Measurements from ENCODE around the gene MICB.

The MICB gene

GRCh38 chr6:31466466-31466865 is 31.5 kb upstream of the MICB start:
- TF ChIP-seq CEBPB (IDR thresholded peaks at IDR 0.05), result no peak
- TF ChIP-seq TCF12 (IDR thresholded peaks at IDR 0.05; ENCODE audit: low read depth), result no peak

GRCh38 chr6:31467151-31467550 is 30.8 kb upstream of the MICB start:
- TF ChIP-seq TEAD4 (IDR thresholded peaks at IDR 0.05) (no peak), ZBTB7A (IDR thresholded peaks at IDR 0.05; ENCODE audit: low read depth) (no peak), EGR1 (IDR thresholded peaks at IDR 0.05) (no peak), CREB1 (IDR thresholded peaks at IDR 0.05; ENCODE audit: low read depth) (no peak)

GRCh38 chr6:31468311-31468710 is 29.6 kb upstream of the MICB start:
- TF ChIP-seq USF1 (IDR thresholded peaks at IDR 0.05) (no peak), MAX (IDR thresholded peaks at IDR 0.05) (no peak), EP300 (IDR thresholded peaks at IDR 0.05; ENCODE audit: borderline replicate concordance) (no peak), CEBPB (IDR thresholded peaks at IDR 0.05) (no peak), NFIC (IDR thresholded peaks at IDR 0.05) (no peak), EGR1 (IDR thresholded peaks at IDR 0.05) (no peak), TAF1 (IDR thresholded peaks at IDR 0.05; ENCODE audit: low read depth) (no peak), TCF12 (IDR thresholded peaks at IDR 0.05; ENCODE audit: low read depth) (no peak), YY1 (IDR thresholded peaks at IDR 0.05; ENCODE audit: low read depth) (no peak), FOXM1 (IDR thresholded peaks at IDR 0.05; ENCODE audit: borderline replicate concordance, low read depth) (no peak), TEAD4 (IDR thresholded peaks at IDR 0.05) (no peak), RAD21 (IDR thresholded peaks at IDR 0.05; ENCODE audit: low read depth) (no peak), REST (IDR thresholded peaks at IDR 0.05; ENCODE audit: low read depth) (no peak), CREB1 (IDR thresholded peaks at IDR 0.05; ENCODE audit: low read depth) (no peak), ZBTB7A (IDR thresholded peaks at IDR 0.05; ENCODE audit: low read depth) (no peak)

- TF ChIP-seq REST (IDR thresholded peaks at IDR 0.05; ENCODE audit: low read depth), result no peak
- TF ChIP-seq CEBPB (IDR thresholded peaks at IDR 0.05), result no peak
- no peak for TF ChIP-seq RAD21 (IDR thresholded peaks at IDR 0.05; ENCODE audit: low read depth)
- TF ChIP-seq TAF1 (IDR thresholded peaks at IDR 0.05; ENCODE audit: low read depth), result no peak
- no peak for TF ChIP-seq TEAD4 (IDR thresholded peaks at IDR 0.05)
- TF ChIP-seq USF1 (IDR thresholded peaks at IDR 0.05), result no peak
- no peak for TF ChIP-seq NFIC (IDR thresholded peaks at IDR 0.05)
- no peak for TF ChIP-seq TCF12 (IDR thresholded peaks at IDR 0.05; ENCODE audit: low read depth)
- no peak for TF ChIP-seq EP300 (IDR thresholded peaks at IDR 0.05; ENCODE audit: borderline replicate concordance)
- TF ChIP-seq FOXM1 (IDR thresholded peaks at IDR 0.05; ENCODE audit: borderline replicate concordance, low read depth), result no peak
- TF ChIP-seq EGR1 (IDR thresholded peaks at IDR 0.05), result no peak
- TF ChIP-seq YY1 (IDR thresholded peaks at IDR 0.05; ENCODE audit: low read depth), result no peak
- no peak for TF ChIP-seq MAX (IDR thresholded peaks at IDR 0.05)
- no peak for TF ChIP-seq CREB1 (IDR thresholded peaks at IDR 0.05; ENCODE audit: low read depth)
- TF ChIP-seq ZBTB7A (IDR thresholded peaks at IDR 0.05; ENCODE audit: low read depth), result no peak
Observed at GRCh38 chr6:31470801-31471200, 27.1 kb upstream of the MICB start.

GRCh38 chr6:31471711-31472110 is 26.2 kb upstream of the MICB start:
- TF ChIP-seq MAX (IDR thresholded peaks at IDR 0.05) (no peak), CEBPB (IDR thresholded peaks at IDR 0.05) (no peak), YY1 (IDR thresholded peaks at IDR 0.05; ENCODE audit: low read depth) (no peak), CREB1 (IDR thresholded peaks at IDR 0.05; ENCODE audit: low read depth) (no peak), USF1 (IDR thresholded peaks at IDR 0.05) (no peak), ZBTB7A (IDR thresholded peaks at IDR 0.05; ENCODE audit: low read depth) (no peak), TCF12 (IDR thresholded peaks at IDR 0.05; ENCODE audit: low read depth) (no peak), RAD21 (IDR thresholded peaks at IDR 0.05; ENCODE audit: low read depth) (no peak), TEAD4 (IDR thresholded peaks at IDR 0.05) (no peak), EGR1 (IDR thresholded peaks at IDR 0.05) (no peak), REST (IDR thresholded peaks at IDR 0.05; ENCODE audit: low read depth) (no peak), TAF1 (IDR thresholded peaks at IDR 0.05; ENCODE audit: low read depth) (no peak), EP300 (IDR thresholded peaks at IDR 0.05; ENCODE audit: borderline replicate concordance) (no peak), FOXM1 (IDR thresholded peaks at IDR 0.05; ENCODE audit: borderline replicate concordance, low read depth) (no peak), NFIC (IDR thresholded peaks at IDR 0.05) (no peak)

All from Ishikawa (cell line).